Measurements from ENCODE around the gene ALK. TPM values are rescaled to one million over a fixed set of nuclear protein-coding genes. Genes with fewer than 3 reads are reported as not detected.

ALK gene
- total and polyA plus RNA-seq, 7 experiments from 2014 or later: 0.13 TPM; not detected in 6

- Histone ChIP-seq H3K27ac (ENCODE audit: low read depth, low read length) (no peak overlapping the region), H3K27me3 (ENCODE audit: control insufficient read depth in 2 of 2, insufficient read depth in 2 of 2, low read length in 2 of 2) (no peaks in the 10 kb centered on the region), H3K4me1 (ENCODE audit: control insufficient read depth in 2 of 2, insufficient read depth in 2 of 2, low read length in 2 of 2) (no peaks in the 10 kb centered on the region), H3K4me3 (ENCODE audit: low read length) (no peak overlapping the region), H3K36me3 (ENCODE audit: control insufficient read depth in 2 of 3, insufficient read depth in 3 of 3, low read length in 3 of 3) (no peaks in the 10 kb centered on the region), H3K9me3 (ENCODE audit: control insufficient read depth in 2 of 3, low read length in 3 of 3) (no peaks in the 10 kb centered on the region)
- POLR2A ChIA-PET: no interaction called here
- Mint-ChIP-seq H3K36me3 (no peaks in the 10 kb centered on the region), H3K27ac (no peak overlapping the region), H3K9me3 (no peaks in the 10 kb centered on the region), H3K4me1 (no peaks in the 10 kb centered on the region), H3K4me3 (no peak overlapping the region), H3K27me3 (peaks cover 11 to 33% (median 17%) of the 10 kb centered on the region in 5 donors)
- CTCF ChIA-PET: no interaction called here
- no peak for ATAC-seq
- intact Hi-C loops (cut with micrococcal nuclease): no loop called here
- DNase-seq: no peak
These were observed 544.8 kb downstream of the ALK start for GRCh38 chr2:29376541-29376940.

GRCh38 chr2:29375843-29376242 lies 545.5 kb downstream of the ALK start:
- H3K27me3 Mint-ChIP-seq: peaks cover 11 to 40% (median 19%) of the 10 kb centered on the region in 5 donors

GRCh38 chr2:29374823-29375222 lies 546.6 kb downstream of the ALK start:
- Histone ChIP-seq H3K36me3 (ENCODE audit: control insufficient read depth in 2 of 3, insufficient read depth in 3 of 3, low read length in 3 of 3) (no peaks in the 10 kb centered on the region), H3K27ac (ENCODE audit: low read depth, low read length) (no peak overlapping the region), H3K27me3 (ENCODE audit: control insufficient read depth in 2 of 2, insufficient read depth in 2 of 2, low read length in 2 of 2) (no peaks in the 10 kb centered on the region), H3K4me3 (ENCODE audit: low read length) (no peak overlapping the region), H3K4me1 (ENCODE audit: control insufficient read depth in 2 of 2, insufficient read depth in 2 of 2, low read length in 2 of 2) (no peaks in the 10 kb centered on the region), H3K9me3 (ENCODE audit: control insufficient read depth in 2 of 3, low read length in 3 of 3) (no peaks in the 10 kb centered on the region)
- Mint-ChIP-seq H3K27me3 (peaks cover 11 to 39% (median 21%) of the 10 kb centered on the region in 5 donors), H3K4me1 (no peaks in the 10 kb centered on the region), H3K36me3 (no peaks in the 10 kb centered on the region), H3K27ac (no peak overlapping the region), H3K4me3 (no peak overlapping the region), H3K9me3 (no peaks in the 10 kb centered on the region)
- no peak for ATAC-seq
- no peak for DNase-seq
- POLR2A ChIA-PET: no interaction called here
- intact Hi-C loops (cut with micrococcal nuclease): no loop called here
- CTCF ChIA-PET: interaction anchor here (1.1 kb wide), 1 partner anchor 27 kb away, joined by 3 read pairs; no protein-coding TSS in a partner anchor

More at GRCh38 chr2:29375843-29376242, 545.5 kb downstream of the ALK start:
- Histone ChIP-seq H3K36me3 (ENCODE audit: control insufficient read depth in 2 of 3, insufficient read depth in 3 of 3, low read length in 3 of 3) (no peaks in the 10 kb centered on the region), H3K4me1 (ENCODE audit: control insufficient read depth in 2 of 2, insufficient read depth in 2 of 2, low read length in 2 of 2) (no peaks in the 10 kb centered on the region), H3K4me3 (ENCODE audit: low read length) (no peak overlapping the region), H3K9me3 (ENCODE audit: control insufficient read depth in 2 of 3, low read length in 3 of 3) (no peaks in the 10 kb centered on the region), H3K27me3 (ENCODE audit: control insufficient read depth in 2 of 2, insufficient read depth in 2 of 2, low read length in 2 of 2) (no peaks in the 10 kb centered on the region), H3K27ac (ENCODE audit: low read depth, low read length) (no peak overlapping the region)
- Mint-ChIP-seq H3K36me3 (no peaks in the 10 kb centered on the region), H3K4me1 (no peaks in the 10 kb centered on the region), H3K4me3 (no peak overlapping the region), H3K27ac (no peak overlapping the region), H3K9me3 (no peaks in the 10 kb centered on the region)
- intact Hi-C loops (cut with micrococcal nuclease): no loop called here
- no peak for ATAC-seq
- no peak for DNase-seq
- CTCF ChIA-PET: no interaction called here
- POLR2A ChIA-PET: no interaction called here

- H3K4me1 Mint-ChIP-seq: no peaks in the 10 kb centered on the region
- Histone ChIP-seq H3K27ac (ENCODE audit: low read depth, low read length) (no peak overlapping the region), H3K4me3 (ENCODE audit: low read length) (no peak overlapping the region), H3K36me3 (ENCODE audit: control insufficient read depth in 2 of 3, insufficient read depth in 3 of 3, low read length in 3 of 3) (no peaks in the 10 kb centered on the region), H3K9me3 (ENCODE audit: control insufficient read depth in 2 of 3, low read length in 3 of 3) (no peaks in the 10 kb centered on the region), H3K4me1 (ENCODE audit: control insufficient read depth in 2 of 2, insufficient read depth in 2 of 2, low read length in 2 of 2) (no peaks in the 10 kb centered on the region), H3K27me3 (ENCODE audit: control insufficient read depth in 2 of 2, insufficient read depth in 2 of 2, low read length in 2 of 2) (no peaks in the 10 kb centered on the region)
- DNase-seq (no peak), ATAC-seq (no peak)
- no peaks in the 10 kb centered on the region for H3K9me3 Mint-ChIP-seq
- H3K4me3 Mint-ChIP-seq: no peak overlapping the region
- ChIA-PET CTCF (interaction anchor here (0.7 kb wide), 1 partner anchor 525 kb away, joined by 3 read pairs; no protein-coding TSS in a partner anchor), POLR2A (no interaction called here)
- H3K36me3 Mint-ChIP-seq: no peaks in the 10 kb centered on the region
- H3K27ac Mint-ChIP-seq: no peak overlapping the region
- H3K27me3 Mint-ChIP-seq: peaks cover 9 to 40% (median 23%) of the 10 kb centered on the region in 5 donors
- intact Hi-C loops (cut with micrococcal nuclease): no loop called here
These were observed 547.5 kb downstream of the ALK start for GRCh38 chr2:29373870-29374269.

GRCh38 chr2:29372185-29372584 lies 549.2 kb downstream of the ALK start:
- Mint-ChIP-seq H3K4me1 (no peaks in the 10 kb centered on the region), H3K9me3 (no peaks in the 10 kb centered on the region), H3K27ac (no peak overlapping the region), H3K4me3 (no peak overlapping the region), H3K27me3 (peaks cover 9 to 46% (median 30%) of the 10 kb centered on the region in 5 donors), H3K36me3 (no peaks in the 10 kb centered on the region)
- no peak overlapping the region for H3K27ac ChIP-seq (ENCODE audit: low read depth, low read length)
- no peaks in the 10 kb centered on the region for H3K36me3 ChIP-seq (ENCODE audit: control insufficient read depth in 2 of 3, insufficient read depth in 3 of 3, low read length in 3 of 3)
- DNase-seq: no peak
- intact Hi-C loops (cut with micrococcal nuclease): no loop called here
- H3K9me3 ChIP-seq (ENCODE audit: control insufficient read depth in 2 of 3, low read length in 3 of 3): no peaks in the 10 kb centered on the region
- H3K4me1 ChIP-seq (ENCODE audit: control insufficient read depth in 2 of 2, insufficient read depth in 2 of 2, low read length in 2 of 2): no peaks in the 10 kb centered on the region
- no peak overlapping the region for H3K4me3 ChIP-seq (ENCODE audit: low read length)
- CTCF ChIA-PET: no interaction called here
- peaks cover 0 to under 1% of the 10 kb centered on the region in 2 donors for H3K27me3 ChIP-seq (ENCODE audit: control insufficient read depth in 2 of 2, insufficient read depth in 2 of 2, low read length in 2 of 2)
- POLR2A ChIA-PET: no interaction called here
- ATAC-seq: no peak

GRCh38 chr2:29370581-29371125 lies 550.7 kb downstream of the ALK start:
- Histone ChIP-seq H3K4me1 (ENCODE audit: control insufficient read depth in 2 of 2, insufficient read depth in 2 of 2, low read length in 2 of 2) (no peaks in the 10 kb centered on the region), H3K36me3 (ENCODE audit: control insufficient read depth in 2 of 3, insufficient read depth in 3 of 3, low read length in 3 of 3) (no peaks in the 10 kb centered on the region), H3K4me3 (ENCODE audit: low read length) (no peak overlapping the region), H3K27me3 (ENCODE audit: control insufficient read depth in 2 of 2, insufficient read depth in 2 of 2, low read length in 2 of 2) (peaks cover 0 to 4% of the 10 kb centered on the region in 2 donors), H3K9me3 (ENCODE audit: control insufficient read depth in 2 of 3, low read length in 3 of 3) (no peaks in the 10 kb centered on the region), H3K27ac (ENCODE audit: low read depth, low read length) (no peak overlapping the region)
- ChIA-PET CTCF (no interaction called here), POLR2A (no interaction called here)
- DNase-seq (no peak), ATAC-seq (no peak)
- Mint-ChIP-seq H3K27ac (no peak overlapping the region), H3K27me3 (peaks cover 13 to 51% (median 35%) of the 10 kb centered on the region in 5 donors), H3K4me3 (no peak overlapping the region), H3K9me3 (no peaks in the 10 kb centered on the region), H3K4me1 (no peaks in the 10 kb centered on the region), H3K36me3 (no peaks in the 10 kb centered on the region)
- intact Hi-C loops (cut with micrococcal nuclease): no loop called here

GRCh38 chr2:29370173-29370572 lies 551.2 kb downstream of the ALK start:
- ChIA-PET POLR2A (no interaction called here), CTCF (no interaction called here)
- Histone ChIP-seq H3K4me1 (ENCODE audit: control insufficient read depth in 2 of 2, insufficient read depth in 2 of 2, low read length in 2 of 2) (no peaks in the 10 kb centered on the region), H3K9me3 (ENCODE audit: control insufficient read depth in 2 of 3, low read length in 3 of 3) (no peaks in the 10 kb centered on the region), H3K27ac (ENCODE audit: low read depth, low read length) (no peak overlapping the region), H3K4me3 (ENCODE audit: low read length) (no peak overlapping the region), H3K36me3 (ENCODE audit: control insufficient read depth in 2 of 3, insufficient read depth in 3 of 3, low read length in 3 of 3) (no peaks in the 10 kb centered on the region), H3K27me3 (ENCODE audit: control insufficient read depth in 2 of 2, insufficient read depth in 2 of 2, low read length in 2 of 2) (peaks cover 0 to 4% of the 10 kb centered on the region in 2 donors)
- Mint-ChIP-seq H3K4me1 (no peaks in the 10 kb centered on the region), H3K27me3 (peaks cover 14 to 51% (median 35%) of the 10 kb centered on the region in 5 donors), H3K36me3 (no peaks in the 10 kb centered on the region), H3K27ac (no peak overlapping the region), H3K4me3 (no peak overlapping the region), H3K9me3 (no peaks in the 10 kb centered on the region)
- ATAC-seq: no peak
- DNase-seq: no peak
- intact Hi-C loops (cut with micrococcal nuclease): no loop called here

Data from naive thymus-derived CD4-positive, alpha-beta T cell (primary cell).